GM23338 (cell line): ENCODE data around the gene NPM1. TPM values are rescaled to one million over a fixed set of nuclear protein-coding genes. Genes with fewer than 3 reads are reported as not detected.

ENCODE experiments used
- CREB1 ChIP-seq: fragments of 250-450 bp; sonication (Bioruptor Pico); IDR thresholded peaks from 2 replicates; pipeline ENCODE4 v1.5.0; 2020; ENCODE audit warnings: low read depth, mild to moderate bottlenecking, moderate library complexity
- JUNB ChIP-seq: IDR thresholded peaks from one replicate; pipeline ENCODE4 v1.6.1; 2016; ENCODE audit warnings: antibody characterized with exemption; ENCODE audit not compliant: unreplicated experiment
- NANOG ChIP-seq: IDR thresholded peaks from 2 replicates; pipeline ENCODE4 v1.6.1; 2016; ENCODE audit warnings: antibody characterized with exemption, borderline replicate concordance
- REST ChIP-seq: IDR thresholded peaks from one replicate; pipeline ENCODE4 v1.6.1; 2018; ENCODE audit warnings: antibody characterized with exemption; ENCODE audit not compliant: unreplicated experiment
- STAT1 ChIP-seq: IDR thresholded peaks from one replicate; pipeline ENCODE4 v1.6.1; 2016; ENCODE audit warnings: antibody characterized with exemption; ENCODE audit not compliant: unreplicated experiment
- ZNF331 ChIP-seq: fragments of 250-450 bp; sonication (Bioruptor Pico); IDR thresholded peaks from 2 replicates; pipeline ENCODE4 v1.5.0; 2020; ENCODE audit warnings: low read depth, mild to moderate bottlenecking, moderate library complexity
- ZNF462 ChIP-seq: fragments of 250-450 bp; sonication (Bioruptor Pico); IDR thresholded peaks from 2 replicates; pipeline ENCODE4 v1.5.0; 2020; ENCODE audit warnings: mild to moderate bottlenecking, moderate library complexity
- polyA plus RNA-seq: library from polyadenylated mRNA; unstranded; fragments of >200 nt; fragmentation: Nextera tagmentation; extraction: Ambion mirVana; gene quantifications from 2 replicates; pipeline ENCODE4 v1.2.1, GENCODE V29; 2016
- total RNA-seq: library from RNA; depleted of rRNA; stranded (reverse); fragments of >200 nt; shearing (Covaris generic); gene quantifications from 2 replicates; pipeline ENCODE4 v1.2.3, GENCODE V29; 2014

The NPM1 gene
- total and polyA plus RNA-seq, 2 experiments from 2014 or later = 3,739 to 5,242 TPM

- TF ChIP-seq ZNF462 (CRISPR knock-in tag) = no peak
- TF ChIP-seq NANOG = no peak
- no peak for TF ChIP-seq ZNF331 (CRISPR knock-in tag)
- TF ChIP-seq JUNB = no peak
- TF ChIP-seq STAT1 = no peak
- no peak for TF ChIP-seq CREB1 (CRISPR knock-in tag)
- no peak for TF ChIP-seq REST
Measured at GRCh38 chr5:171434874-171435273, 47.2 kb downstream of the NPM1 start (continued).
